Fibroblast of lung (primary cell): ENCODE data around the gene CSAG3. TPM values are rescaled to one million over a fixed set of nuclear protein-coding genes. Genes with fewer than 3 reads are reported as not detected.
"Not testable (repeated sequence)": the region's sequence is repeated elsewhere in the genome, so short reads cannot be mapped to it uniquely, and the experiment has no call there.

Experiments
- DNase-seq, 2 donors: peaks; one replicate each; pipeline versions ENCODE4 v3.0.0 to v3.0.0-alpha.2; 2010; ENCODE audit warnings: low read depth in 2 of 2
- H2AFZ ChIP-seq: 2 replicates; pipeline ENCODE4 v1.5.1; 2012; ENCODE audit warnings: low read length, control low read depth, inconsistent platforms
- H3K27ac ChIP-seq: 2 replicates; pipeline ENCODE4 v1.5.1; 2011; ENCODE audit warnings: low read length, control low read depth; ENCODE audit not compliant: insufficient read depth
- H3K27me3 ChIP-seq: 2 replicates; pipeline ENCODE4 v1.5.1; 2011; ENCODE audit warnings: mild to moderate bottlenecking, low read length; ENCODE audit not compliant: control insufficient read depth, insufficient read depth
- H3K36me3 ChIP-seq: 2 replicates; pipeline ENCODE4 v1.5.1; 2011; ENCODE audit warnings: low read length; ENCODE audit not compliant: control insufficient read depth, insufficient read depth
- H3K4me1 ChIP-seq: 2 replicates; pipeline ENCODE4 v1.5.1; 2011; ENCODE audit warnings: low read length; ENCODE audit not compliant: control insufficient read depth, insufficient read depth; ENCODE audit errors: extremely low read depth
- H3K4me2 ChIP-seq: 2 replicates; pipeline ENCODE4 v1.5.1; 2011; ENCODE audit warnings: low read length, control low read depth; ENCODE audit not compliant: insufficient read depth; ENCODE audit errors: extremely low read depth
- H3K4me3 ChIP-seq, 4 experiments: fragments of 200-600 bp in 1 of 4; sonication (generic) in 1 of 4; replicated peaks in 1 of 4; 2 replicates each; pipeline ENCODE4 v1.5.1; 2011 to 2016; ENCODE audit warnings: low read length in 4 of 4, low read depth in 3 of 4, mild to moderate bottlenecking in 3 of 4, control low read depth in 2 of 4, inconsistent platforms in 1 of 4, mixed read lengths in 1 of 4; ENCODE audit not compliant: insufficient read depth in 1 of 4; ENCODE audit errors: control extremely low read depth in 1 of 4
- H3K79me2 ChIP-seq: 2 replicates; pipeline ENCODE4 v1.5.1; 2012; ENCODE audit warnings: mild to moderate bottlenecking, low read length, inconsistent platforms; ENCODE audit not compliant: control insufficient read depth, insufficient read depth
- H3K9ac ChIP-seq: 2 replicates; pipeline ENCODE4 v1.5.1; 2011; ENCODE audit warnings: mild to moderate bottlenecking, low read length, control low read depth; ENCODE audit not compliant: insufficient read depth
- H3K9me3 ChIP-seq: 2 replicates; pipeline ENCODE4 v1.5.1; 2012; ENCODE audit warnings: low read depth, low read length; ENCODE audit not compliant: control insufficient read depth, insufficient read depth
- H4K20me1 ChIP-seq: 2 replicates; pipeline ENCODE4 v1.5.1; 2011; ENCODE audit warnings: low read length; ENCODE audit not compliant: control insufficient read depth, insufficient read depth; ENCODE audit errors: extremely low read depth
- polyA plus RNA-seq, 2 donors: library from polyadenylated mRNA; depleted of rRNA in 1 of 2; stranded (reverse) in 1 of 2; unstranded in 1 of 2; fragments of >200 nt; gene quantifications; 2 replicates each; pipeline ENCODE4 v1.2.1, GENCODE V29; 2011 to 2012; ENCODE audit warnings: missing spikeins in 1 of 2
- total RNA-seq: library from RNA; depleted of rRNA; stranded (reverse); fragments of >200 nt; gene quantifications from 2 replicates; pipeline ENCODE4 v1.2.1, GENCODE V29; 2014

Gene CSAG3
- total and polyA plus RNA-seq, 2 donors (not counting 1 experiment from before 2014, with no cell fraction given): not detected

DNA sequence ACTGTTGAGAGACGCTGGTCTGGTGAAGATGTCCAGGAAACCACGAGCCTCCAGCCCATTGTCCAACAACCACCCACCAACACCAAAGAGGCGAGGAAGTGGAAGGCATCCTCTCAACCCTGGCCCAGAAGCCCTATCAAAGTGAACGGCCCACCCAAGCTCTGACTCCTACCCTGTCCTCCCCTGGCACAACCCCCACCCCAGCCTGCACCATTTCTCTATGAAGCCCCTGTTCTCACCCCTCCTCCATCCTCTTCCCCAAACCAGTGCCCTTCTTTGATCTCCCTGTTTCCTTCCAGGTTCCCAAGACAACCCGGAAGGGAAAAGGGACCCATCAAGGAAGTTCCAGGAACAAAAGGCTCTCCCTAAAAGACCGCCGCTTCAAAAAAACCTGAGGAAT lies 526 bp downstream of the CSAG3 start:
- not testable (repeated sequence) for H3K27me3 ChIP-seq, H4K20me1 ChIP-seq, H3K4me3 ChIP-seq, H3K4me2 ChIP-seq, H3K4me1 ChIP-seq, H3K79me2 ChIP-seq, H3K27ac ChIP-seq, H3K9ac ChIP-seq, DNase-seq, H2AFZ ChIP-seq, H3K36me3 ChIP-seq, H3K9me3 ChIP-seq

GRCh38 chrX:152761582-152761981 lies 2.6 kb downstream of the CSAG3 start:
- not testable (repeated sequence) for H3K9ac ChIP-seq, H3K27me3 ChIP-seq, H4K20me1 ChIP-seq, H3K79me2 ChIP-seq, H3K4me2 ChIP-seq, H3K4me3 ChIP-seq, H2AFZ ChIP-seq, H3K27ac ChIP-seq, DNase-seq, H3K4me1 ChIP-seq, H3K36me3 ChIP-seq, H3K9me3 ChIP-seq

DNA sequence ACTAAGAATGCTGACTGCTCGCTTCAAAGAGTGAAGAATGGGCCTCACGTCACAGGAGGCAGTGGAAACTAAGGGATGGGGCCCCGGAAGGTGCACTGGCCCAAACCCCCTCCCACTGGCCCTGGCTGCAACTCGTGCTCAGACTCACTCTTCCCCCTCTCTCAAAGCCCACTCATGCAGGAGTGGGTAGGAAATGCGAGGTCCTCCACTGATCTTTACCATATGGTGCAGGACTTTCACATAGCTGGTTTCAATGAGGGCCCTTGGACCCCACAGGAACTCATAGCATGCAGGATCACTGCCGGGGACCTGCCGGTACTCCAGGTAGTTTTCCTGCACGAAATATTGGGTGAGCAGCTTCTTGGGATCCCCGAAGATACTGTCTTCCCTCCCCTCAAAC lies 7.5 kb downstream of the CSAG3 start:
- not testable (repeated sequence) for H3K4me2 ChIP-seq, H3K27ac ChIP-seq, H2AFZ ChIP-seq, H3K4me1 ChIP-seq, H4K20me1 ChIP-seq, DNase-seq, H3K9ac ChIP-seq, H3K9me3 ChIP-seq, H3K36me3 ChIP-seq, H3K4me3 ChIP-seq, H3K27me3 ChIP-seq, H3K79me2 ChIP-seq

- H3K36me3 ChIP-seq, H2AFZ ChIP-seq, H3K9me3 ChIP-seq, H3K27me3 ChIP-seq, H3K4me3 ChIP-seq, H3K79me2 ChIP-seq, DNase-seq, H3K4me1 ChIP-seq, H4K20me1 ChIP-seq, H3K27ac ChIP-seq, H3K9ac ChIP-seq, H3K4me2 ChIP-seq: not testable (repeated sequence)
Observed at GRCh38 chrX:152769549-152770289, 10.7 kb downstream of the CSAG3 start, which contains the start of gene MAGEA6. TSS of gene MAGEA6 (minus strand) at chrX:152769689. CDS start at chrX:152767650, 2,039 bp downstream.

GRCh38 chrX:152787062-152787461 lies 28.0 kb downstream of the CSAG3 start:
- DNase-seq, H3K27ac ChIP-seq, H3K27me3 ChIP-seq, H3K9ac ChIP-seq, H3K36me3 ChIP-seq, H3K4me2 ChIP-seq, H3K4me3 ChIP-seq, H3K9me3 ChIP-seq, H2AFZ ChIP-seq, H3K4me1 ChIP-seq, H3K79me2 ChIP-seq, H4K20me1 ChIP-seq: not testable (repeated sequence)
